ENCODE measurements around the gene SDC1. TPM values are rescaled to one million over a fixed set of nuclear protein-coding genes. Genes with fewer than 3 reads are reported as not detected.

SDC1 gene
- total RNA-seq, 1 donor: 13.0 TPM

- no peak overlapping the region for H3K4me3 ChIP-seq (ENCODE audit: low read depth, low read length)
- TF ChIP-seq, protein P1, sequence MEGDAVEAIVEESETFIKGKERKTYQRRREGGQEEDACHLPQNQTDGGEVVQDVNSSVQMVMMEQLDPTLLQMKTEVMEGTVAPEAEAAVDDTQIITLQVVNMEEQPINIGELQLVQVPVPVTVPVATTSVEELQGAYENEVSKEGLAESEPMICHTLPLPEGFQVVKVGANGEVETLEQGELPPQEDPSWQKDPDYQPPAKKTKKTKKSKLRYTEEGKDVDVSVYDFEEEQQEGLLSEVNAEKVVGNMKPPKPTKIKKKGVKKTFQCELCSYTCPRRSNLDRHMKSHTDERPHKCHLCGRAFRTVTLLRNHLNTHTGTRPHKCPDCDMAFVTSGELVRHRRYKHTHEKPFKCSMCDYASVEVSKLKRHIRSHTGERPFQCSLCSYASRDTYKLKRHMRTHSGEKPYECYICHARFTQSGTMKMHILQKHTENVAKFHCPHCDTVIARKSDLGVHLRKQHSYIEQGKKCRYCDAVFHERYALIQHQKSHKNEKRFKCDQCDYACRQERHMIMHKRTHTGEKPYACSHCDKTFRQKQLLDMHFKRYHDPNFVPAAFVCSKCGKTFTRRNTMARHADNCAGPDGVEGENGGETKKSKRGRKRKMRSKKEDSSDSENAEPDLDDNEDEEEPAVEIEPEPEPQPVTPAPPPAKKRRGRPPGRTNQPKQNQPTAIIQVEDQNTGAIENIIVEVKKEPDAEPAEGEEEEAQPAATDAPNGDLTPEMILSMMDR (IDR thresholded peaks at IDR 0.05; ENCODE audit: insufficient read depth, low read length): no peak
- no peak for DNase-seq (ENCODE audit: low read depth)
Measured at GRCh38 chr2:20222014-20222768, 2.7 kb downstream of the SDC1 start.

GRCh38 chr2:20221555-20221973, 3.4 kb downstream of the SDC1 start:
- DNase-seq (ENCODE audit: low read depth): peak; percentile 79
- H3K4me3 ChIP-seq (ENCODE audit: low read depth, low read length): no peak overlapping the region
- TF ChIP-seq, protein P1 (IDR thresholded peaks at IDR 0.05; ENCODE audit: insufficient read depth, low read length): no peak

- no peak overlapping the region for H3K4me3 ChIP-seq (ENCODE audit: low read depth, low read length)
- no peak for DNase-seq (ENCODE audit: low read depth)
- TF ChIP-seq, protein P1 (IDR thresholded peaks at IDR 0.05; ENCODE audit: insufficient read depth, low read length): no peak
Measured at GRCh38 chr2:20220806-20221554, 4.0 kb downstream of the SDC1 start.

- TF ChIP-seq, protein P1 (IDR thresholded peaks at IDR 0.05; ENCODE audit: insufficient read depth, low read length): no peak
- no peak overlapping the region for H3K4me3 ChIP-seq (ENCODE audit: low read depth, low read length)
- no peak for DNase-seq (ENCODE audit: low read depth)
Measured at GRCh38 chr2:20219763-20220380, 5.1 kb downstream of the SDC1 start.

DNA sequence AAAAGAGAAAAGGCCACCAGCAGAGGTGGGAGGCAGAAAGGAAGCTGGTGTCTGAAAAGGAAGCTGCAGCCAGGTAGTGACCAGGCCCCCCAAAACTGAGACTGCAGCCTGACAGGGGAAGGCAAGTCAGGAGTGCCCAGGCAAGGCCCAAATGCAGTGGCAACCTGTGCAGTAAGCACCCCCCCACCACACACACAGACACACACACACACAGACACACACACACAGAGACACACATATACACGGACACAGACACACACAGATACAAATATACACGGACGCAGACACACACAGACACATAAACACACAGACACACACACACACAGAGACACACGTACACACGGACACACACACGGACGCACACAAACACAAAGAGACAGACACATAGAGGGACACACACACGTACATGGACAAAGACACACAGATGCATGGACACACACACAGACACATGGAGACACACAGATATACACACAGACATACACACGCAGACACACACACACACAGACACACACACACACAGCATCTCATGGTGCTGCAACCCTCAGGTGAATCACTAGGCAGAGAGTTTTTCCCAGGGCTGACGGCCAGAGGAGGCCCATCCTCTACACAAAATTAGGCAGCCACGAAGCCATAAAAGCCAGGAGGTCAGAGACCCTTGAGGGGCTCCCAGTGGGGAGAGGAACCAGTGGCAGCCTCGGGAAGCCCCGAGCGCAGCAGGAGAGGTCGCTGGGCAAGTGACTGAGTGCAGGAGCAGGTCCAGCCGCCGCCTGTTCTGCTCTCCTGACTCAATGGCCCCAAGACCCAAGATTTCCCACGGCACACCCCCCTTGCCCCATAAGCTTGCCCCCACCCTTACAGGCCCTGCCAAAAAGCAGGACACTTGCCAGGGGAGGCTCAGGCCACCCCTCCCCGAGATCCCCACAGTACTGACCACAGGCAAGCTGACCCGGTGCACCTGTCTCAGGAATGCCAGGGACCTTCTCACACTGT, 6.3 kb downstream of the SDC1 start:
- no peak overlapping the region for H3K4me3 ChIP-seq (ENCODE audit: low read depth, low read length)
- TF ChIP-seq, protein P1 (IDR thresholded peaks at IDR 0.05; ENCODE audit: insufficient read depth, low read length): no peak
- no peak for DNase-seq (ENCODE audit: low read depth)
